WTC11 (cell line): ENCODE measurements around the gene SYNRG.

Source experiments
- IRF2 ChIP-seq: sonication (generic); formaldehyde crosslinking; IDR thresholded peaks from 2 replicates; pipeline ENCODE4 v1.8.0; 2022; ENCODE audit warnings: low read depth, missing genetic modification reagents, borderline replicate concordance
- NFYB ChIP-seq: sonication (generic); formaldehyde crosslinking; conservative IDR thresholded peaks from 2 replicates; pipeline ENCODE4 v1.8.0; 2022; ENCODE audit warnings: low read depth, missing genetic modification reagents
- RELA ChIP-seq: sonication (generic); formaldehyde crosslinking; IDR thresholded peaks from 2 replicates; pipeline ENCODE4 v1.8.1; 2022; ENCODE audit warnings: missing genetic modification reagents, mild to moderate bottlenecking, borderline replicate concordance
- SP1 ChIP-seq: sonication (generic); formaldehyde crosslinking; conservative IDR thresholded peaks from 2 replicates; pipeline ENCODE4 v1.8.1; 2022; ENCODE audit warnings: missing genetic modification reagents
- TF ChIP-seq, protein P1 (sequence below): sonication (generic); formaldehyde crosslinking; IDR thresholded peaks from 2 replicates; pipeline ENCODE4 v1.8.1; 2022; ENCODE audit warnings: low read depth, mild to moderate bottlenecking, moderate library complexity, missing genetic modification reagents, borderline replicate concordance
- TF ChIP-seq, protein P2 (sequence below): fragments of 200-600 bp; IDR thresholded peaks from 2 replicates; pipeline ENCODE4 v1.8.0; 2022; ENCODE audit warnings: antibody characterized with exemption
- TF ChIP-seq, protein P3 (sequence below): sonication (generic); formaldehyde crosslinking; IDR thresholded peaks from 2 replicates; pipeline ENCODE4 v1.8.1; 2023; ENCODE audit warnings: mild to moderate bottlenecking, missing genetic modification reagents, borderline replicate concordance
- TF ChIP-seq, protein P4 (sequence below): sonication (generic); formaldehyde crosslinking; IDR thresholded peaks from 2 replicates; pipeline ENCODE4 v1.8.1; 2023; ENCODE audit warnings: mild to moderate bottlenecking, missing genetic modification reagents, moderate library complexity
- TF ChIP-seq, protein P5 (sequence below): sonication (generic); formaldehyde crosslinking; IDR thresholded peaks from 2 replicates; pipeline ENCODE4 v1.8.1; 2022; ENCODE audit warnings: low read depth, missing genetic modification reagents, borderline replicate concordance
- TF ChIP-seq, protein P6 (sequence below): sonication (generic); formaldehyde crosslinking; conservative IDR thresholded peaks from 2 replicates; pipeline ENCODE4 v1.8.1; 2022; ENCODE audit warnings: mild to moderate bottlenecking, missing genetic modification reagents

DNA sequence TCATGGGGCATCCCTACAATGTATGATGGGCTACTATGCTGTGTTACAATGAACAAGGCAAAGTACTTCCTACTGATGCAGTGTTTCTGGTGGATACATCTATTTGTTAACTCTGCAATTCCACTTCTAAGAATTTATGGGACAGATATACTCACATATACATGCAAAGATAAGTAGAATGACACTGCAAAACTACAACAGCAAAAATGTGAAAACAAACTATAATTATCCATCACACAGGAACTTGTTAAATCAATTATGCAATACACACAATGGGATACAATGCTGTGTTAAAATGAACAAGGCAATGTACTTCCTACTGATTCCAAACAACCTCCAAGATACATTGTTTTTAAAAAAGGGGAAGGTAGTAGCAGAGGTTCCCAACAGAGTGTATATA, 30.8 kb upstream of the SYNRG start:
- TF ChIP-seq, protein P1, sequence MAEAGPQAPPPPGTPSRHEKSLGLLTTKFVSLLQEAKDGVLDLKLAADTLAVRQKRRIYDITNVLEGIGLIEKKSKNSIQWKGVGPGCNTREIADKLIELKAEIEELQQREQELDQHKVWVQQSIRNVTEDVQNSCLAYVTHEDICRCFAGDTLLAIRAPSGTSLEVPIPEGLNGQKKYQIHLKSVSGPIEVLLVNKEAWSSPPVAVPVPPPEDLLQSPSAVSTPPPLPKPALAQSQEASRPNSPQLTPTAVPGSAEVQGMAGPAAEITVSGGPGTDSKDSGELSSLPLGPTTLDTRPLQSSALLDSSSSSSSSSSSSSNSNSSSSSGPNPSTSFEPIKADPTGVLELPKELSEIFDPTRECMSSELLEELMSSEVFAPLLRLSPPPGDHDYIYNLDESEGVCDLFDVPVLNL (CRISPR knock-in tag): no peak
- TF ChIP-seq SP1 (no peak), IRF2 (CRISPR knock-in tag) (no peak), NFYB (no peak), RELA (CRISPR knock-in tag) (no peak)
- TF ChIP-seq, protein P2, sequence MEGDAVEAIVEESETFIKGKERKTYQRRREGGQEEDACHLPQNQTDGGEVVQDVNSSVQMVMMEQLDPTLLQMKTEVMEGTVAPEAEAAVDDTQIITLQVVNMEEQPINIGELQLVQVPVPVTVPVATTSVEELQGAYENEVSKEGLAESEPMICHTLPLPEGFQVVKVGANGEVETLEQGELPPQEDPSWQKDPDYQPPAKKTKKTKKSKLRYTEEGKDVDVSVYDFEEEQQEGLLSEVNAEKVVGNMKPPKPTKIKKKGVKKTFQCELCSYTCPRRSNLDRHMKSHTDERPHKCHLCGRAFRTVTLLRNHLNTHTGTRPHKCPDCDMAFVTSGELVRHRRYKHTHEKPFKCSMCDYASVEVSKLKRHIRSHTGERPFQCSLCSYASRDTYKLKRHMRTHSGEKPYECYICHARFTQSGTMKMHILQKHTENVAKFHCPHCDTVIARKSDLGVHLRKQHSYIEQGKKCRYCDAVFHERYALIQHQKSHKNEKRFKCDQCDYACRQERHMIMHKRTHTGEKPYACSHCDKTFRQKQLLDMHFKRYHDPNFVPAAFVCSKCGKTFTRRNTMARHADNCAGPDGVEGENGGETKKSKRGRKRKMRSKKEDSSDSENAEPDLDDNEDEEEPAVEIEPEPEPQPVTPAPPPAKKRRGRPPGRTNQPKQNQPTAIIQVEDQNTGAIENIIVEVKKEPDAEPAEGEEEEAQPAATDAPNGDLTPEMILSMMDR: no peak
- TF ChIP-seq, protein P3, sequence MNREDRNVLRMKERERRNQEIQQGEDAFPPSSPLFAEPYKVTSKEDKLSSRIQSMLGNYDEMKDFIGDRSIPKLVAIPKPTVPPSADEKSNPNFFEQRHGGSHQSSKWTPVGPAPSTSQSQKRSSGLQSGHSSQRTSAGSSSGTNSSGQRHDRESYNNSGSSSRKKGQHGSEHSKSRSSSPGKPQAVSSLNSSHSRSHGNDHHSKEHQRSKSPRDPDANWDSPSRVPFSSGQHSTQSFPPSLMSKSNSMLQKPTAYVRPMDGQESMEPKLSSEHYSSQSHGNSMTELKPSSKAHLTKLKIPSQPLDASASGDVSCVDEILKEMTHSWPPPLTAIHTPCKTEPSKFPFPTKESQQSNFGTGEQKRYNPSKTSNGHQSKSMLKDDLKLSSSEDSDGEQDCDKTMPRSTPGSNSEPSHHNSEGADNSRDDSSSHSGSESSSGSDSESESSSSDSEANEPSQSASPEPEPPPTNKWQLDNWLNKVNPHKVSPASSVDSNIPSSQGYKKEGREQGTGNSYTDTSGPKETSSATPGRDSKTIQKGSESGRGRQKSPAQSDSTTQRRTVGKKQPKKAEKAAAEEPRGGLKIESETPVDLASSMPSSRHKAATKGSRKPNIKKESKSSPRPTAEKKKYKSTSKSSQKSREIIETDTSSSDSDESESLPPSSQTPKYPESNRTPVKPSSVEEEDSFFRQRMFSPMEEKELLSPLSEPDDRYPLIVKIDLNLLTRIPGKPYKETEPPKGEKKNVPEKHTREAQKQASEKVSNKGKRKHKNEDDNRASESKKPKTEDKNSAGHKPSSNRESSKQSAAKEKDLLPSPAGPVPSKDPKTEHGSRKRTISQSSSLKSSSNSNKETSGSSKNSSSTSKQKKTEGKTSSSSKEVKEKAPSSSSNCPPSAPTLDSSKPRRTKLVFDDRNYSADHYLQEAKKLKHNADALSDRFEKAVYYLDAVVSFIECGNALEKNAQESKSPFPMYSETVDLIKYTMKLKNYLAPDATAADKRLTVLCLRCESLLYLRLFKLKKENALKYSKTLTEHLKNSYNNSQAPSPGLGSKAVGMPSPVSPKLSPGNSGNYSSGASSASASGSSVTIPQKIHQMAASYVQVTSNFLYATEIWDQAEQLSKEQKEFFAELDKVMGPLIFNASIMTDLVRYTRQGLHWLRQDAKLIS (CRISPR knock-in tag): no peak
- TF ChIP-seq, protein P4, sequence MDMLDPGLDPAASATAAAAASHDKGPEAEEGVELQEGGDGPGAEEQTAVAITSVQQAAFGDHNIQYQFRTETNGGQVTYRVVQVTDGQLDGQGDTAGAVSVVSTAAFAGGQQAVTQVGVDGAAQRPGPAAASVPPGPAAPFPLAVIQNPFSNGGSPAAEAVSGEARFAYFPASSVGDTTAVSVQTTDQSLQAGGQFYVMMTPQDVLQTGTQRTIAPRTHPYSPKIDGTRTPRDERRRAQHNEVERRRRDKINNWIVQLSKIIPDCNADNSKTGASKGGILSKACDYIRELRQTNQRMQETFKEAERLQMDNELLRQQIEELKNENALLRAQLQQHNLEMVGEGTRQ: no peak
- TF ChIP-seq, protein P5, sequence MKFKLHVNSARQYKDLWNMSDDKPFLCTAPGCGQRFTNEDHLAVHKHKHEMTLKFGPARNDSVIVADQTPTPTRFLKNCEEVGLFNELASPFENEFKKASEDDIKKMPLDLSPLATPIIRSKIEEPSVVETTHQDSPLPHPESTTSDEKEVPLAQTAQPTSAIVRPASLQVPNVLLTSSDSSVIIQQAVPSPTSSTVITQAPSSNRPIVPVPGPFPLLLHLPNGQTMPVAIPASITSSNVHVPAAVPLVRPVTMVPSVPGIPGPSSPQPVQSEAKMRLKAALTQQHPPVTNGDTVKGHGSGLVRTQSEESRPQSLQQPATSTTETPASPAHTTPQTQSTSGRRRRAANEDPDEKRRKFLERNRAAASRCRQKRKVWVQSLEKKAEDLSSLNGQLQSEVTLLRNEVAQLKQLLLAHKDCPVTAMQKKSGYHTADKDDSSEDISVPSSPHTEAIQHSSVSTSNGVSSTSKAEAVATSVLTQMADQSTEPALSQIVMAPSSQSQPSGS: no peak
- TF ChIP-seq, protein P6, sequence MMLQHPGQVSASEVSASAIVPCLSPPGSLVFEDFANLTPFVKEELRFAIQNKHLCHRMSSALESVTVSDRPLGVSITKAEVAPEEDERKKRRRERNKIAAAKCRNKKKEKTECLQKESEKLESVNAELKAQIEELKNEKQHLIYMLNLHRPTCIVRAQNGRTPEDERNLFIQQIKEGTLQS: no peak
